GM23248 (cell line): ENCODE measurements around the gene SH3PXD2A.

ENCODE experiments used
- EZH2 ChIP-seq: fragments of 200-600 bp; sonication (generic); IDR thresholded peaks from 2 replicates; pipeline ENCODE4 v1.6.1; 2018; ENCODE audit warnings: antibody characterized with exemption, mild to moderate bottlenecking; ENCODE audit not compliant: insufficient read depth, poor library complexity, severe bottlenecking
- EZH2phosphoT487 ChIP-seq: fragments of 200-600 bp; sonication (generic); IDR thresholded peaks from 2 replicates; pipeline ENCODE4 v1.6.1; 2018; ENCODE audit warnings: antibody characterized with exemption, moderate library complexity, mild to moderate bottlenecking, low read depth; ENCODE audit not compliant: insufficient read depth

DNA sequence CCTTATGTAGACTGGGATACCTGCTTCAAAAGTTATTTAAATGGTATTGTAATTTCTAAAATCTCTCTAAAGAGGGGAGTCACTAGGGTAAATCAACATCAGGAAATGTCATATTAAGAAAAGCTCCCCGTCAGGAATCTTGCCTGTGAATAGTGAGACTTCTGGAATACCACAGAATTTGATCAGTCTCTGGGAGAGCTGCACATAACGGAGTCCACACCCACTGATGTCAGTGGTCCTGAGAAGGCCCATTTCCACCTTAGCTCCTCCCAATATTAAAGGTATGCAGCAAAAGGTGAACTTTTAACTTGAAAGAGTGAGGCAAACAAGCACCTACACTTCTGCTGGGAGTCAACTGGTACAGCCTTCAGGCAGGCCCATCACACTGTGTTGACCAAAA lies 35.3 kb upstream of the SH3PXD2A start:
- TF ChIP-seq EZH2 (no peak), EZH2phosphoT487 (no peak)
